ENCODE measurements around the gene CDH13.

Gene CDH13

DNA sequence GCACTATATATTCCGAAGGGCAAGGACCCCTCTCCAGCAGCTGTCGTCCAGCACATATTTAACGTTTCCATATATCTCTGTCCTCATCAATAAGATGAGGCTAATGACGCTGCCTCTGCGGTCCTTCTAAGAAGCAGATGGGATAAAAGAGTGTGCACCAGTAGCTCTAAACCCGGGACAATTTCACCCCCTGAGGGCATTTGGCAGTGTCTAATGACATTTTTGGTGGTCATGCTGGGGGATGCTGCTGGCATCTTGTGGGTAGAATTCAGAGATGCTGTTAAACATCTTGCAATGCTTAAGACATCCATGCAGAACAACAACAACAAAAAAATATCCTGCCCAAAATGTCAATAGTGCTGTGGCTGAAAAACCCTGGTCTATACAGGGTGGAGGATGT lies 372.9 kb downstream of the CDH13 start:
- no peak overlapping the region for H3K4me3 ChIP-seq (ENCODE audit: low read depth, low read length)
- peaks cover 2% of the 10 kb centered on the region; the same call in 1 of the 2 replicates for H3K4me1 ChIP-seq (ENCODE audit: control insufficient read depth, insufficient read depth, low read length)
- ChIA-PET CTCF (no interaction called here), POLR2A (no interaction called here)
- H3K9me3 ChIP-seq (ENCODE audit: control insufficient read depth, insufficient read depth, low read depth, low read length), result no peaks in the 10 kb centered on the region
- TF ChIP-seq IKZF3 (tag by site-specific recombination; IDR thresholded peaks at IDR 0.05), result no peak
- TF ChIP-seq ZNF501 (tag by site-specific recombination; IDR thresholded peaks at IDR 0.05), result no peak
- no peak for TF ChIP-seq ZNF560 (tag by site-specific recombination; IDR thresholded peaks at IDR 0.05; ENCODE audit: borderline replicate concordance)
- no peak for TF ChIP-seq ZNF223 (tag by site-specific recombination; IDR thresholded peaks at IDR 0.05)
- TF ChIP-seq BCL11A (tag by site-specific recombination; IDR thresholded peaks at IDR 0.05; ENCODE audit: low read depth), result no peak
- no peak for TF ChIP-seq ZNF843 (tag by site-specific recombination; IDR thresholded peaks at IDR 0.05)
- TF ChIP-seq ZNF239 (tag by site-specific recombination; IDR thresholded peaks at IDR 0.05), result no peak
- no peak for TF ChIP-seq ZBTB8A (tag by site-specific recombination; IDR thresholded peaks at IDR 0.05)
- TF ChIP-seq ZSCAN23 (tag by site-specific recombination; IDR thresholded peaks at IDR 0.05), result no peak
- no peak for TF ChIP-seq ZFP41 (tag by site-specific recombination; IDR thresholded peaks at IDR 0.05; ENCODE audit: borderline replicate concordance)
- no peak for TF ChIP-seq ZNF10 (tag by site-specific recombination; IDR thresholded peaks at IDR 0.05)
- TF ChIP-seq ZNF585B (tag by site-specific recombination; IDR thresholded peaks at IDR 0.05), result no peak
- no peak for TF ChIP-seq ZNF140 (tag by site-specific recombination; IDR thresholded peaks at IDR 0.05)
- TF ChIP-seq ZBTB20 (tag by site-specific recombination; IDR thresholded peaks at IDR 0.05), result no peak
- TF ChIP-seq ZBTB17 (tag by site-specific recombination; IDR thresholded peaks at IDR 0.05), result no peak
- no peak for TF ChIP-seq ZNF112 (tag by site-specific recombination; IDR thresholded peaks at IDR 0.05)
- no peak for TF ChIP-seq ZNF202 (tag by site-specific recombination; IDR thresholded peaks at IDR 0.05; ENCODE audit: borderline replicate concordance)
- no peak for TF ChIP-seq ZNF629 (tag by site-specific recombination; IDR thresholded peaks at IDR 0.05)
- H3K36me3 ChIP-seq (ENCODE audit: control insufficient read depth in 2 of 2, insufficient read depth in 1 of 2, low read length in 2 of 2), result no peaks in the 10 kb centered on the region
- no peak overlapping the region for H3K27ac ChIP-seq (ENCODE audit: extremely low read depth, low read depth, low read length)

DNA sequence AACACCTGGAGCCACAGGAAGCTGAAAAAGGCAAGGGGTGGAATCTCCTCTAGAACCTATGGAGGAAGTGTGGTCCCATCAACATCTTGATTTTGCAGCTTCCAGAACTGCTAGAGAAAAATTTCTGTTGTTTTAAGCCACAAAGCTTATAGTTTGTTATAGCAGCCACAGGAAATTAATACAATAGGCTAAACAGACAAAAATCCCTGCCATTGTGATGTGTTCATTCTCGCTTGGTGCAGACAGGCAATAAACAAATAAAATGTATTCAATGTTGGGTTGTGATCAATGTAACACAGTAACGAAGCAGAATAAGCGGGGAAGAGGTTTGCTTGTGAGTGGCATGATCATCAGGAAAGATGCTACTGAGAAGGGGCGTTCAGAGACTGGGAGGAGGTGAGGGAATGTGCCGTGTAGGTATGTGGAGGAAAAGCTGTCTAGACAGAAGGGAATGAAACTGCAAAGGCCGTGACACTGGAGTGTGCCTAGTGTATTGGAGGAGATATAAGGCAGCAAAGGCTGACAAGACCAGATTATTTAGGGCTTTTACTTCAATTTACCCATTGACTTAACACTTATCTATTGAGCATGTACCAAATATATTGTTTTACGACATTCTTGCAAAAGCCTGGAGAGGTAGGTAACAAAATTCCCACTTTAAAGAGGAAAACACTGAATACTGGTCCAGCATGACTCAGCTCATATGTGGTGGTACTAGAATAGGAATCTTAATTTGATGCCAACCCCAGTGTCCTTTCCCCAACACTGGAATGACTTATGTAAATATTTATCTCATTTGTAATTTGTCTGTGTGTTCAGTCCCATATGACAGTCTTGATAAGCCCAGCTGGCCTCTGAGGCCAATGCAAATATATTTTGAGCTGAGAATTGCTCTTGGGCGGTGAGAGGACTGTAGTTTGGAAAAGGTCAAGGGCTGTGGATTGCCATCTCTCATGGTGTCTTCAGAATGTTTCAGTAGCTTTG lies 375.9 kb downstream of the CDH13 start:
- Histone ChIP-seq H3K9me3 (ENCODE audit: control insufficient read depth, insufficient read depth, low read depth, low read length) (no peaks in the 10 kb centered on the region), H3K4me1 (ENCODE audit: control insufficient read depth, insufficient read depth, low read length) (peaks cover 3% of the 10 kb centered on the region; the same call in 1 of the 2 replicates), H3K27ac (ENCODE audit: extremely low read depth, low read depth, low read length) (no peak overlapping the region), H3K4me3 (ENCODE audit: low read depth, low read length) (no peak overlapping the region), H3K36me3 (ENCODE audit: control insufficient read depth in 2 of 2, insufficient read depth in 1 of 2, low read length in 2 of 2) (no peaks in the 10 kb centered on the region)
- ChIA-PET CTCF (interaction anchor here (1.2 kb wide), 1 partner anchor 363 kb away, joined by 3 read pairs; no protein-coding TSS in a partner anchor), POLR2A (interaction anchor here (1.0 kb wide), 1 partner anchor 64 kb away, joined by 3 read pairs; no protein-coding TSS in a partner anchor)
- TF ChIP-seq ZNF596 (tag by site-specific recombination; IDR thresholded peaks at IDR 0.05), result no peak

DNA sequence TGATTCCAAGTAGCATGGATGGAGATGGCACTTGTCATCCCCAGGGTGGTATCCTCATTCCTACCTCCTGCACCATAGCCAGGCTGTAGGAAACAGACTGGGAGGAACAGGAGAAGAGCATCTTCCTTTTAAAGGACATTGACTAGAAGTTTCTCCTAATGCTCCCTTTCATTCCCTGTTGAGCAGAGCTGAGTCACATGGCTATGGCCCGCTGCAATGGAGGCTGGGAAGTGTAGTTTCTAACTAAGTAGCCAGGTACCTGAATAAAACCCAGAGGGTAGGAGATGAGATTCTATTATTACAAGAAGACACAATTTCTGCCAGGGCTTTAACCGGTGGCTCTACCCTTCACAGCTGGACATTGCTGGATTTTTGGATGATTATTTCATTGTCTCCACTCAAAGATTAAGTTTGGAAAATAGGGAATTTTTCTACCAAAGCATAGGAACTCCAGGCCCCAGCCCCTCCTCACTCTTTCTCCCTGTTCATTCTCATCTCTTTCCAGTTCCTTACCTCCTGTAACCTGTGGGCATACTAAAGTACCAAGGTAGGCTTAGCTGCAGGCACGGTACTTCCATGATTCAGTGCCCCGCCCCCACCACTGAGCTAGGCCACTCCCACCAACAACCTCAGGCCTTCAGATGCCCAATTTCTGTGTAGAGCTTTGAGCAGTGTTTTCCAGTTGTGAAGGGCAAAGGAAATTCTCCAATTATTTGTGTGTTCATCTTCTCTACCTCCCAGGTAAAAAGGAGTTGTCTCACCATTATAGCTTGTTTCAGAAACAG lies 378.3 kb downstream of the CDH13 start:
- ChIA-PET CTCF (interaction anchor here (0.6 kb wide), 1 partner anchor 539 kb away, joined by 3 read pairs; no protein-coding TSS in a partner anchor), POLR2A (no interaction called here)
- Histone ChIP-seq H3K4me3 (ENCODE audit: low read depth, low read length) (no peak overlapping the region), H3K27ac (ENCODE audit: extremely low read depth, low read depth, low read length) (no peak overlapping the region), H3K9me3 (ENCODE audit: control insufficient read depth, insufficient read depth, low read depth, low read length) (no peaks in the 10 kb centered on the region), H3K4me1 (ENCODE audit: control insufficient read depth, insufficient read depth, low read length) (peaks cover 3% of the 10 kb centered on the region; the same call in 1 of the 2 replicates), H3K36me3 (ENCODE audit: control insufficient read depth in 2 of 2, insufficient read depth in 1 of 2, low read length in 2 of 2) (no peaks in the 10 kb centered on the region)
- TF ChIP-seq, protein P1, sequence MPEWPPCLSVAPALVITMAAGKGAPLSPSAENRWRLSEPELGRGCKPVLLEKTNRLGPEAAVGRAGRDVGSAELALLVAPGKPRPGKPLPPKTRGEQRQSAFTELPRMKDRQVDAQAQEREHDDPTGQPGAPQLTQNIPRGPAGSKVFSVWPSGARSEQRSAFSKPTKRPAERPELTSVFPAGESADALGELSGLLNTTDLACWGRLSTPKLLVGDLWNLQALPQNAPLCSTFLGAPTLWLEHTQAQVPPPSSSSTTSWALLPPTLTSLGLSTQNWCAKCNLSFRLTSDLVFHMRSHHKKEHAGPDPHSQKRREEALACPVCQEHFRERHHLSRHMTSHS (tag by site-specific recombination; IDR thresholded peaks at IDR 0.05), result no peak
- TF ChIP-seq ZNF660 (tag by site-specific recombination; IDR thresholded peaks at IDR 0.05) (no peak), ZSCAN16 (tag by site-specific recombination; IDR thresholded peaks at IDR 0.05) (no peak), ZNF155 (tag by site-specific recombination; IDR thresholded peaks at IDR 0.05) (no peak), GLIS2 (tag by site-specific recombination; IDR thresholded peaks at IDR 0.05) (no peak), ZNF24 (tag by site-specific recombination; IDR thresholded peaks at IDR 0.05) (no peak)
- TF ChIP-seq, protein P2, sequence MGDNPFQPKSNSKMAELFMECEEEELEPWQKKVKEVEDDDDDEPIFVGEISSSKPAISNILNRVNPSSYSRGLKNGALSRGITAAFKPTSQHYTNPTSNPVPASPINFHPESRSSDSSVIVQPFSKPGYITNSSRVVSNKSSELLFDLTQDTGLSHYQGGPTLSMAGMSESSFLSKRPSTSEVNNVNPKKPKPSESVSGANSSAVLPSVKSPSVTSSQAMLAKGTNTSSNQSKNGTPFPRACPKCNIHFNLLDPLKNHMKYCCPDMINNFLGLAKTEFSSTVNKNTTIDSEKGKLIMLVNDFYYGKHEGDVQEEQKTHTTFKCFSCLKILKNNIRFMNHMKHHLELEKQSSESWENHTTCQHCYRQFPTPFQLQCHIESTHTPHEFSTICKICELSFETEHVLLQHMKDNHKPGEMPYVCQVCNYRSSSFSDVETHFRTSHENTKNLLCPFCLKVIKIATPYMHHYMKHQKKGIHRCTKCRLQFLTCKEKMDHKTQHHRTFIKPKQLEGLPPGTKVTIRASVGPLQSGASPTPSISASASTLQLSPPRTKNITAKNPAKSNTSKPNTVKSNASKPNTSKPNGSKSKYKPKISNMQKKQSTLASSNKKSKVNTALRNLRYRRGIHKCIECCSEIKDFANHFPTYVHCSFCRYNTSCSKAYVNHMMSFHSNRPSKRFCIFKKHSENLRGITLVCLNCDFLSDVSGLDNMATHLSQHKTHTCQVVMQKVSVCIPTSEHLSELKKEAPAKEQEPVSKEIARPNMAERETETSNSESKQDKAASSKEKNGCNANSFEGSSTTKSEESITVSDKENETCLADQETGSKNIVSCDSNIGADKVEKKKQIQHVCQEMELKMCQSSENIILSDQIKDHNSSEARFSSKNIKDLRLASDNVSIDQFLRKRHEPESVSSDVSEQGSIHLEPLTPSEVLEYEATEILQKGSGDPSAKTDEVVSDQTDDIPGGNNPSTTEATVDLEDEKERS (tag by site-specific recombination; IDR thresholded peaks at IDR 0.05), result no peak

All from HEK293 (cell line).